Smooth muscle cell (in vitro differentiated cells): ENCODE measurements around the gene F11R. TPM values are rescaled to one million over a fixed set of nuclear protein-coding genes. Genes with fewer than 3 reads are reported as not detected.
"Not testable (repeated sequence)": the region's sequence is repeated elsewhere in the genome, so short reads cannot be mapped to it uniquely, and the experiment has no call there.

Source experiments
- DNase-seq: peaks from one replicate; lab custom pipeline; 2025; ENCODE audit not compliant: unreplicated experiment; lab: John Stamatoyannopoulos, UW
- H2AFZ ChIP-seq: fragments of 200-600 bp; sonication (generic); 2 replicates; pipeline ENCODE4 v1.6.0; 2016; ENCODE audit warnings: antibody characterized with exemption, low read depth, mild to moderate bottlenecking
- H3F3A ChIP-seq: fragments of 200-600 bp; sonication (generic); 2 replicates; pipeline ENCODE4 v1.6.0; 2017; ENCODE audit warnings: antibody characterized with exemption, low read depth
- H3K27ac ChIP-seq: fragments of 200-600 bp; sonication (generic); 2 replicates; pipeline ENCODE4 v1.5.1; 2016; ENCODE audit warnings: low read depth, mild to moderate bottlenecking
- H3K27me3 ChIP-seq: fragments of 200-600 bp; sonication (generic); 2 replicates; pipeline ENCODE4 v1.6.1; 2016; ENCODE audit warnings: low read depth, mild to moderate bottlenecking
- H3K36me3 ChIP-seq: fragments of 200-600 bp; sonication (generic); 2 replicates; pipeline ENCODE4 v1.5.1; 2016; ENCODE audit warnings: low read depth
- H3K4me1 ChIP-seq: fragments of 200-600 bp; sonication (generic); 2 replicates; pipeline ENCODE4 v1.5.1; 2016; ENCODE audit warnings: low read depth
- H3K4me2 ChIP-seq: fragments of 200-600 bp; sonication (generic); 2 replicates; pipeline ENCODE4 v1.6.0; 2016; ENCODE audit warnings: mild to moderate bottlenecking
- H3K4me3 ChIP-seq: fragments of 200-600 bp; sonication (generic); 2 replicates; pipeline ENCODE4 v1.5.1; 2016; ENCODE audit warnings: mild to moderate bottlenecking
- H3K79me2 ChIP-seq: fragments of 200-600 bp; sonication (generic); 2 replicates; pipeline ENCODE4 v1.6.0; 2016; ENCODE audit warnings: low read depth, mild to moderate bottlenecking
- H3K9ac ChIP-seq: fragments of 200-600 bp; sonication (generic); 2 replicates; pipeline ENCODE4 v1.6.0; 2016; ENCODE audit warnings: low read depth
- H3K9me3 ChIP-seq: fragments of 200-600 bp; sonication (generic); replicated peaks from 2 replicates; pipeline ENCODE4 v1.5.1; 2016; ENCODE audit warnings: low read depth
- H4K20me1 ChIP-seq: fragments of 200-600 bp; sonication (generic); 2 replicates; pipeline ENCODE4 v1.6.0; 2016; ENCODE audit warnings: low read depth
- WGBS: methylation state at CpG from one replicate; pipeline ENCODE4 v1.1.7; 2016; ENCODE audit warnings: low lambda C conversion rate; 5-methylcytosine and 5-hydroxymethylcytosine counted together
- polyA plus RNA-seq: library from polyadenylated mRNA; unstranded; fragments of >200 nt; fragmentation: Nextera tagmentation; extraction: Ambion mirVana; gene quantifications from 2 replicates; pipeline ENCODE4 v1.2.1, GENCODE V29; 2016
- total RNA-seq: library from RNA; depleted of rRNA; stranded (reverse); fragments of >200 nt; gene quantifications from 2 replicates; pipeline ENCODE4 v1.2.3, GENCODE V29; 2014
- TF ChIP-seq, protein P1 (sequence below): fragments of 200-600 bp; sonication (generic); IDR thresholded peaks from 2 replicates; pipeline ENCODE4 v1.5.1; 2017; ENCODE audit warnings: borderline replicate concordance, mild to moderate bottlenecking, antibody characterized with exemption; ENCODE audit not compliant: insufficient read depth, poor library complexity, severe bottlenecking

The F11R gene
- total and polyA plus RNA-seq, 2 experiments from 2014 or later = 26.4 to 57.8 TPM

DNA sequence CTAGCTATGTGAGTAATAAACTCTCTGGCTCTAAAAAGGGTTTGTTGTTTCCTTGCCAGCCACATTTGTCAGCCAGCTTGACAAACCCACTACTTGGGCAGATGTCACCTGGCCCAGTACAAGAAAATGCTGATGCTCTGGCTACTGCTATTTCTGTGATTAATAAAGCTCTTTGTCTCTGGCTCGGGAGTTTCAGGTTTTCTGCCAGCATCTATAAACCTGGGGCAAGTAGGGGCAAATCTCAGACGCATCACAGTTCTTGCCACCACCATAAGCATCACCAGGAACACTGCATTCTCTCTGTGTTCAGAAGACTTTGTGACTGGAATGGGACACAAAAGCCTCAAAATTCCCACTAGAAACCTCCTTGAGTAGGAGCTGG lies 68.8 kb downstream of the F11R start:
- WGBS = 83% methylated on average over 2 of the region's 2 CpGs
- TF ChIP-seq, protein P1, sequence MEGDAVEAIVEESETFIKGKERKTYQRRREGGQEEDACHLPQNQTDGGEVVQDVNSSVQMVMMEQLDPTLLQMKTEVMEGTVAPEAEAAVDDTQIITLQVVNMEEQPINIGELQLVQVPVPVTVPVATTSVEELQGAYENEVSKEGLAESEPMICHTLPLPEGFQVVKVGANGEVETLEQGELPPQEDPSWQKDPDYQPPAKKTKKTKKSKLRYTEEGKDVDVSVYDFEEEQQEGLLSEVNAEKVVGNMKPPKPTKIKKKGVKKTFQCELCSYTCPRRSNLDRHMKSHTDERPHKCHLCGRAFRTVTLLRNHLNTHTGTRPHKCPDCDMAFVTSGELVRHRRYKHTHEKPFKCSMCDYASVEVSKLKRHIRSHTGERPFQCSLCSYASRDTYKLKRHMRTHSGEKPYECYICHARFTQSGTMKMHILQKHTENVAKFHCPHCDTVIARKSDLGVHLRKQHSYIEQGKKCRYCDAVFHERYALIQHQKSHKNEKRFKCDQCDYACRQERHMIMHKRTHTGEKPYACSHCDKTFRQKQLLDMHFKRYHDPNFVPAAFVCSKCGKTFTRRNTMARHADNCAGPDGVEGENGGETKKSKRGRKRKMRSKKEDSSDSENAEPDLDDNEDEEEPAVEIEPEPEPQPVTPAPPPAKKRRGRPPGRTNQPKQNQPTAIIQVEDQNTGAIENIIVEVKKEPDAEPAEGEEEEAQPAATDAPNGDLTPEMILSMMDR = no peak
- Histone ChIP-seq H2AFZ (no peak overlapping the region), H3K9me3 (no peaks in the 10 kb centered on the region), H3K9ac (no peak overlapping the region), H3K4me1 (peaks cover 8% of the 10 kb centered on the region), H3K27ac (no peak overlapping the region), H3K27me3 (no peaks in the 10 kb centered on the region), H3K4me3 (no peak overlapping the region), H3K79me2 (no peaks in the 10 kb centered on the region), H4K20me1 (no peaks in the 10 kb centered on the region), H3K36me3 (no peaks in the 10 kb centered on the region), H3K4me2 (no peak overlapping the region), H3F3A (no peaks in the 10 kb centered on the region)
- DNase-seq = no peak

DNA sequence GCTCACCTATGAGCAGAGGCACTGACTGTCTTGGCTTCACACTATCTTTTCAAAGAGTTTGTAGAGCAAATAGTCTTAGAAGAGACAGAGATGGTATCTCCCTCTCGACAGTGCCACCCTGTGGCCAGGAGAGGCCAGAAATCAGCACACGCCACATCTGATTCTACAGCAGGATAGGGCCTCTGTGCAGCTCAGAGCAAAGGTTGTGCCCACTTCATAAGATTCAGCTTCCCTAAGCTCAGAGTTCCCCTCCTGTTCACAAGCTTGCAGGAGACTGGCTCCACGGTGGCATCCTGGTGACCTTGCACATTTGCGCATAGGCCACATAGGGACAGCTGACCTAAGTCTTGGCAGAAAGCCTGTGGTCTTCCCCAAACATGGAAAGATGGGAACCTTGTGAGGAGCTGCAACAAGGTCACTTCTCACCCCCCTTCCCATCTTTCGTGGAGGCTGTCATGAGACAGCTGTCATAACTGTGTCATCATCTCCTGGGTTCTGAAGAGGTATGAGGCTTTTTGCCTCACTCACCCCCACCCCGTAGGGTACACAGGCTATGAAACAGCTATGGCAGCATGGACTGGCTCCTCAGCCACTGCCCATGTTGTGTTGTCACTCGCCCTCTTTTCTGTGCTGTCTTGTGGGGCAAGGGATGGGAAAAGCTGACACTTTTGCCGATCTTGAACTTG lies 69.4 kb downstream of the F11R start:
- Histone ChIP-seq H3K36me3 (no peaks in the 10 kb centered on the region), H2AFZ (no peak overlapping the region), H3K9ac (no peak overlapping the region), H3K27me3 (no peaks in the 10 kb centered on the region), H3K27ac (no peak overlapping the region), H3K9me3 (no peaks in the 10 kb centered on the region), H3K4me2 (no peak overlapping the region), H3K4me3 (no peak overlapping the region), H3K79me2 (no peaks in the 10 kb centered on the region), H3F3A (no peaks in the 10 kb centered on the region), H3K4me1 (peaks cover 8% of the 10 kb centered on the region), H4K20me1 (no peaks in the 10 kb centered on the region)
- 66% methylated on average over 8 of the region's 8 CpGs for WGBS
- TF ChIP-seq, protein P1 = peak; percentile 72
- DNase-seq = no peak

DNA sequence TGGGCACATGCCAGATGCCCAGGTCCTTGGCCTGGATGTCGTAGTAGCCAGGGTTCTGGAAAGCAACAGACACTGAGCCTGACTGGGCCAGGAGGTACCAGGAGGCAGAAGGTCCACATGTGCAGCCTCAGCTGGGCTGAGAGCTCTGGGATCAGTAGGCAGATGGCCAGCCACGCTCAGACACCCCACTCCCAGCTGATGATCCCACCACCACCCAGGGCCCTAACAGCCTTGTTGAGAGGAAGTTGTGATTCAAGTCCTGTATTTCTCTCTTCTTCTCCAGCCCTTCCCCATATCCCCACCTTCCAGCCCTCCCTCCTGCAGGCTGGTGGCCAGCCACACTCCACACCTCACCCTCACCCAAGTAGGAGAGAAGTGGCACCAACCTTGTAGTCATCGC lies 70.3 kb downstream of the F11R start:
- Histone ChIP-seq H3K9me3 (no peaks in the 10 kb centered on the region), H4K20me1 (no peaks in the 10 kb centered on the region), H3K36me3 (no peaks in the 10 kb centered on the region), H2AFZ (no peak overlapping the region), H3F3A (no peaks in the 10 kb centered on the region), H3K27ac (no peak overlapping the region), H3K4me1 (peaks cover 8% of the 10 kb centered on the region), H3K4me2 (no peak overlapping the region), H3K9ac (no peak overlapping the region), H3K4me3 (no peak overlapping the region), H3K79me2 (no peaks in the 10 kb centered on the region), H3K27me3 (no peaks in the 10 kb centered on the region)
- 100% methylated on average over 3 of the region's 3 CpGs for WGBS
- no peak for DNase-seq
- TF ChIP-seq, protein P1 = no peak

DNA sequence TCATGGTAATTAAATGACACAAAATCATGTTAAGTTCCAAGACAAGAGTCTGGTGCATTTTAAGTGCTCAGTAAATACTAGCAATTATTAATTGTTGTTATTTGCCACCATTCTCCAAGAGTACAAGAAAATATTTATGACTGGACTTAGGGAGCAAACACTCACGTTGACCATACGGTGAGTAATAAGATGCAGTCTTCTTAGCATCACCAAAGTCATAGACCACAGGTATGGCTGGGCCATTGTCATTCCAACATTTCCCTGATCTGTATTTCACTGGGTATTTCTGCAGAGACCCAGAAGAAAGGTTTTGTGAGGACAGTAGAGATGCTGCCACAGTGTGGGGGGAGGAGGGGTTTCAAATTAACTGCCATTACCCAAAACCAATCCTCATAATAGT lies 71.1 kb downstream of the F11R start:
- 68% methylated on average over 2 of the region's 2 CpGs for WGBS
- H3K4me1 ChIP-seq = peaks cover 8% of the 10 kb centered on the region
- H3K27me3 ChIP-seq = no peaks in the 10 kb centered on the region
- no peak overlapping the region for H3K4me3 ChIP-seq
- H4K20me1 ChIP-seq = no peaks in the 10 kb centered on the region
- H3K4me2 ChIP-seq = no peak overlapping the region
- no peak overlapping the region for H2AFZ ChIP-seq
- no peaks in the 10 kb centered on the region for H3K79me2 ChIP-seq
- TF ChIP-seq, protein P1 = no peak
- H3K9ac ChIP-seq = no peak overlapping the region
- H3K9me3 ChIP-seq = no peaks in the 10 kb centered on the region
- no peaks in the 10 kb centered on the region for H3F3A ChIP-seq
- no peak for DNase-seq
- peak overlapping the region; percentile 85 for H3K27ac ChIP-seq
- H3K36me3 ChIP-seq = no peaks in the 10 kb centered on the region

DNA sequence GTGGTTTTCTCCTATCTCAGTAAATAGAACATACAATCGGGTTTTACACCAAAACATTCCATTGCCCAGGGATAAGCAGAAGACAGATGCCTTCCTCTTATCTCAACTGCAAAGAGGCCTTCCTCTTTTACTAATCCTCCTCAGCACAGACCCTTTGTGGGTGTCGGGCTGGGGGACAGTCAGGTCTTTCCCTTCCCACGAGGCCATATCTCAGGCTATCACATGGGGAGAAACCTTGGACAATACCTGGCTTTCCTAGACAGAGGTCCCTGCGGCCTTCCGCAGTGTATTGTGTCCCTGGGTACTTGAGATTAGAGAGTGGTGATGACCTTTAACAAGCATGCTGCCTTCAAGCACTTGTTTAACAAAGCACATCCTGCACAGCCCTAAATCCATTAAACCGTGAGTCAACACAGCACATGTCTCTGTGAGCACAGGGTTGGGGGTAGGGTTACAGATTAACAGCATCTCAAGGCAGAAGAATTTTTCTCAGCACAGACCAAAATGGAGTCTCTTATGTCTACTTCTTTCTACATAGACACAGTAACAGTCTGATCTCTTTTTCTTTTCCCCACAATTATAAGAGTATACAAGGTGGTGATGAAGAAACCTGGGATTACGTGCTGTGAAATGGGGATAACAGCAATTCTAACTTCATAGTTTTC lies 71.6 kb downstream of the F11R start:
- H4K20me1 ChIP-seq, H3K79me2 ChIP-seq, H3K9ac ChIP-seq, H3K36me3 ChIP-seq, H3K9me3 ChIP-seq, H3F3A ChIP-seq, H3K4me3 ChIP-seq, H3K4me1 ChIP-seq, H3K27me3 ChIP-seq, H2AFZ ChIP-seq, DNase-seq: not testable (repeated sequence)
- Histone ChIP-seq H3K4me2 (peak overlapping the region; percentile 13), H3K27ac (peak overlapping the region; percentile 85)
- 14% methylated on average over 7 of the region's 7 CpGs for WGBS
